HL-60 (cell line): ENCODE data around the gene SOX30.

Source experiments
- GABPA ChIP-seq: IDR thresholded peaks from 2 replicates; pipeline ENCODE4 v1.6.1; 2012; ENCODE audit warnings: low read depth
- POLR2AphosphoS5 ChIP-seq: IDR thresholded peaks from 2 replicates; pipeline ENCODE4 v1.6.1; 2012; ENCODE audit warnings: low read depth
- SPI1 ChIP-seq: IDR thresholded peaks from 2 replicates; pipeline ENCODE4 v1.6.1; 2012; ENCODE audit warnings: low read depth, mild to moderate bottlenecking, borderline replicate concordance
- TF ChIP-seq, protein P1 (sequence below): IDR thresholded peaks from one replicate; pipeline ENCODE4 v1.5.1; 2011; ENCODE audit warnings: low read length, control low read depth, inconsistent platforms; ENCODE audit not compliant: insufficient read depth
- TF ChIP-seq, protein P2 (sequence below): IDR thresholded peaks from 2 replicates; pipeline ENCODE4 v1.6.1; 2012; ENCODE audit warnings: low read depth; ENCODE audit not compliant: insufficient replicate concordance

DNA sequence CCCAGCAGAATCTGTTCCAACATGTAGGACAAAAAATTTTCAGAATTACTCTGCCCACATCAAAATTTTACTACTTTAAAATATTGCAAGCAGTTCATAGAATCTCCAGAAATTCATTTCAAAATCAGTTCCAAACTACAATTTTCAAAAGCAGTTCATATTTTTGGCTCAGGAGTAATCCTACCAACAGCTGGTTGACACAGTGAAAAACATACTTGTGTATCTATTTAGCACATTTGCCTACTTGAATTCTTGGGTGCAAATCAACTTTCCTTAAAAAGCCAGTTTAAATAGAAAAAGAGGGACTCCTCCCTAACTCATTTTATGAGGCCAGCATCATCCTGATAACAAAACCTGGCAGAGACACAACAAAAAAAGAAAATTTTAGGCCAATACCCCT is 31.5 kb downstream of the SOX30 start:
- TF ChIP-seq, protein P1, sequence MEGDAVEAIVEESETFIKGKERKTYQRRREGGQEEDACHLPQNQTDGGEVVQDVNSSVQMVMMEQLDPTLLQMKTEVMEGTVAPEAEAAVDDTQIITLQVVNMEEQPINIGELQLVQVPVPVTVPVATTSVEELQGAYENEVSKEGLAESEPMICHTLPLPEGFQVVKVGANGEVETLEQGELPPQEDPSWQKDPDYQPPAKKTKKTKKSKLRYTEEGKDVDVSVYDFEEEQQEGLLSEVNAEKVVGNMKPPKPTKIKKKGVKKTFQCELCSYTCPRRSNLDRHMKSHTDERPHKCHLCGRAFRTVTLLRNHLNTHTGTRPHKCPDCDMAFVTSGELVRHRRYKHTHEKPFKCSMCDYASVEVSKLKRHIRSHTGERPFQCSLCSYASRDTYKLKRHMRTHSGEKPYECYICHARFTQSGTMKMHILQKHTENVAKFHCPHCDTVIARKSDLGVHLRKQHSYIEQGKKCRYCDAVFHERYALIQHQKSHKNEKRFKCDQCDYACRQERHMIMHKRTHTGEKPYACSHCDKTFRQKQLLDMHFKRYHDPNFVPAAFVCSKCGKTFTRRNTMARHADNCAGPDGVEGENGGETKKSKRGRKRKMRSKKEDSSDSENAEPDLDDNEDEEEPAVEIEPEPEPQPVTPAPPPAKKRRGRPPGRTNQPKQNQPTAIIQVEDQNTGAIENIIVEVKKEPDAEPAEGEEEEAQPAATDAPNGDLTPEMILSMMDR = no peak
- TF ChIP-seq POLR2AphosphoS5 (no peak), GABPA (no peak), SPI1 (no peak)
- TF ChIP-seq, protein P2, sequence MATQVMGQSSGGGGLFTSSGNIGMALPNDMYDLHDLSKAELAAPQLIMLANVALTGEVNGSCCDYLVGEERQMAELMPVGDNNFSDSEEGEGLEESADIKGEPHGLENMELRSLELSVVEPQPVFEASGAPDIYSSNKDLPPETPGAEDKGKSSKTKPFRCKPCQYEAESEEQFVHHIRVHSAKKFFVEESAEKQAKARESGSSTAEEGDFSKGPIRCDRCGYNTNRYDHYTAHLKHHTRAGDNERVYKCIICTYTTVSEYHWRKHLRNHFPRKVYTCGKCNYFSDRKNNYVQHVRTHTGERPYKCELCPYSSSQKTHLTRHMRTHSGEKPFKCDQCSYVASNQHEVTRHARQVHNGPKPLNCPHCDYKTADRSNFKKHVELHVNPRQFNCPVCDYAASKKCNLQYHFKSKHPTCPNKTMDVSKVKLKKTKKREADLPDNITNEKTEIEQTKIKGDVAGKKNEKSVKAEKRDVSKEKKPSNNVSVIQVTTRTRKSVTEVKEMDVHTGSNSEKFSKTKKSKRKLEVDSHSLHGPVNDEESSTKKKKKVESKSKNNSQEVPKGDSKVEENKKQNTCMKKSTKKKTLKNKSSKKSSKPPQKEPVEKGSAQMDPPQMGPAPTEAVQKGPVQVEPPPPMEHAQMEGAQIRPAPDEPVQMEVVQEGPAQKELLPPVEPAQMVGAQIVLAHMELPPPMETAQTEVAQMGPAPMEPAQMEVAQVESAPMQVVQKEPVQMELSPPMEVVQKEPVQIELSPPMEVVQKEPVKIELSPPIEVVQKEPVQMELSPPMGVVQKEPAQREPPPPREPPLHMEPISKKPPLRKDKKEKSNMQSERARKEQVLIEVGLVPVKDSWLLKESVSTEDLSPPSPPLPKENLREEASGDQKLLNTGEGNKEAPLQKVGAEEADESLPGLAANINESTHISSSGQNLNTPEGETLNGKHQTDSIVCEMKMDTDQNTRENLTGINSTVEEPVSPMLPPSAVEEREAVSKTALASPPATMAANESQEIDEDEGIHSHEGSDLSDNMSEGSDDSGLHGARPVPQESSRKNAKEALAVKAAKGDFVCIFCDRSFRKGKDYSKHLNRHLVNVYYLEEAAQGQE = no peak
